Activated CD4-positive, alpha-beta T cell treated with anti-CD3 and anti-CD28 coated beads, Interleukin-2, amount 10 ng/mL, durations not matched to agents 24 days and 14 days (primary cell): ENCODE measurements around the gene TRAPPC4. TPM values are rescaled to one million over a fixed set of nuclear protein-coding genes. Genes with fewer than 3 reads are reported as not detected.
"Not testable (repeated sequence)": the region's sequence is repeated elsewhere in the genome, so short reads cannot be mapped to it uniquely, and the experiment has no call there.

Experiments
- DNase-seq: peaks from one replicate; pipeline ENCODE4 v3.0.0; 2022
- H3K27ac Mint-ChIP-seq: one replicate; pipeline ENCODE4 v1.8.0; 2022; ENCODE audit warnings: mild to moderate bottlenecking, mixed read lengths
- H3K27me3 Mint-ChIP-seq: one replicate; pipeline ENCODE4 v1.8.0; 2022; ENCODE audit warnings: mixed read lengths
- H3K36me3 Mint-ChIP-seq: one replicate; pipeline ENCODE4 v1.8.0; 2022; ENCODE audit warnings: low read depth, mild to moderate bottlenecking, mixed read lengths
- H3K4me1 Mint-ChIP-seq: one replicate; pipeline ENCODE4 v1.8.0; 2021; ENCODE audit warnings: mixed read lengths
- H3K4me3 Mint-ChIP-seq: one replicate; pipeline ENCODE4 v1.8.0; 2022; ENCODE audit warnings: mild to moderate bottlenecking, moderate library complexity, mixed read lengths
- H3K9me3 Mint-ChIP-seq: one replicate; pipeline ENCODE4 v1.8.0; 2021; ENCODE audit warnings: mixed read lengths
- intact Hi-C: fragments of 100-400 bp; cut with micrococcal nuclease; formaldehyde crosslinking; loops from one replicate; pipeline ENCODE4 v1.15.1; 2023
- total RNA-seq: library from RNA; stranded (reverse); gene quantifications from 2 replicates; pipeline ENCODE4 v1.2.3, GENCODE V29; 2022

Gene TRAPPC4
- total RNA-seq, 1 donor from 2014 or later, result 141 TPM

DNA sequence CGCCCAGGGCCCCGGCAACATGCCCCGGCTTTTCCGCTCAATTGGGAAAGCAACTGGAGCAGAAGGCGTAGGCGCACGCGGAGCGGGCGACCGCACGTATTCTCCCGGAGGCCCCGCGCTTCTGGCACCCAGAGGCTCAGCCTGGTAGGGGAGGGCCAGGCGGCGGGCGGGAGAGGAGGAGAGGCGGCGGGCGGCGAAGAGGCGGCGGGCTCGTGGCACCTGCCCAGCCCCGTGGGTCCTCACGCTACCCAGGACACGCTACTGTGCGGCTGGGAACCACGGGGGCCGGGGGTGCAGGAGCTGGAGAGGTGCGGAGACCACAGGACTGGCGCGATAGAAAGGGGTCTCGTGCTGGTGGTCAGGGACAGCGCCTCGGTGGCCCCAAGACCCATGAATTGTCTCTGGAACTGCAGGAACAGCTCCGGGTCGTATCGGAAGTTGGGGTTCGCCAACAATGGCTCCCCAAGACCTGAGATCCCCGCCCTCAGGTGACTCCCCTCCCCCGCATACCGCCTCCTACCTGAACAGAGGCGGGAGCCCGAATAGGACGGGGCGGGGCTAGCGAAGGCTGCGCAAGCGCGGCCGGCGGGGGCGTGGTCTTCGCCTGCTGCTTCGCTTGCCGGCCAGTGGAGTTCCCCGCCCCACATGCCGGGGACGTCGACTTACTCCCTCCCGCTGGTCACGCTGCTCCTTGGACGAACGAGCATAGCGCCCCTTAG is 11.9 kb downstream of the TRAPPC4 start, which contains the start of gene SLC37A4:
Gene SLC37A4 (minus strand): TSS at position 549 of the 719 bp plus-strand sequence.
- Mint-ChIP-seq H3K27ac (peak within 1 kb of the TSS; percentile 89), H3K36me3 (peaks cover 6% of the 10 kb centered on the region), H3K9me3 (no peaks in the 10 kb centered on the region), H3K27me3 (no peaks in the 10 kb centered on the region), H3K4me3 (peak within 1 kb of the TSS; percentile 83), H3K4me1 (peaks cover 19% of the 10 kb centered on the region)
- intact Hi-C loops, result loop anchor here (1.0 to 2.0 kb wide), 4 partner anchors 12 to 36 kb away; partner anchors contain the start of genes CENATAC, HYOU1, RPS25 and TRAPPC4
- peak; percentile 100 for DNase-seq

DNA sequence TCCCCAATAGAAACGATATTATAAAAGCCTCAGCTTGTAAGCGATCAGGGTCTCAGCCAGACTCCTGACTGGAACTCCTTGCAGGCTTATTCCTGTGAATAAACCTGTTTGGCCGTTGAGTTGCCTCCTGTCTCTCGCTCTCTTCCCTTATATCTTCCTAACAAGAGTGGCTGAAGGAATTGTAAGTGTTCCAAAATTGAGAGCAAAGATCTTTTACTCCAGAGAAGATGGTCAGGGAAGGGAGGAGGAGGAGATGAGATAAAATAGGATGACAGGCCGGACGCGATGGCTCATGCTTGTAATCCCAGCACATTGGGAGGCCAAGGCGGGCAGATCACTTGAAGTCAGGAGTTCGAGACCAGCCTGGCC is 13.3 kb downstream of the TRAPPC4 start:
- H3K36me3 Mint-ChIP-seq, result peaks cover 2% of the 10 kb centered on the region
- no peak overlapping the region for H3K4me3 Mint-ChIP-seq
- peaks cover 18% of the 10 kb centered on the region for H3K4me1 Mint-ChIP-seq
- H3K27ac Mint-ChIP-seq, result no peak overlapping the region
- intact Hi-C loops, result loop anchor here (2.0 kb wide), 1 partner anchor 35 kb away; the partner anchor contains the start of gene VPS11
- DNase-seq, result no peak
- no peaks in the 10 kb centered on the region for H3K27me3 Mint-ChIP-seq
- no peaks in the 10 kb centered on the region for H3K9me3 Mint-ChIP-seq

DNA sequence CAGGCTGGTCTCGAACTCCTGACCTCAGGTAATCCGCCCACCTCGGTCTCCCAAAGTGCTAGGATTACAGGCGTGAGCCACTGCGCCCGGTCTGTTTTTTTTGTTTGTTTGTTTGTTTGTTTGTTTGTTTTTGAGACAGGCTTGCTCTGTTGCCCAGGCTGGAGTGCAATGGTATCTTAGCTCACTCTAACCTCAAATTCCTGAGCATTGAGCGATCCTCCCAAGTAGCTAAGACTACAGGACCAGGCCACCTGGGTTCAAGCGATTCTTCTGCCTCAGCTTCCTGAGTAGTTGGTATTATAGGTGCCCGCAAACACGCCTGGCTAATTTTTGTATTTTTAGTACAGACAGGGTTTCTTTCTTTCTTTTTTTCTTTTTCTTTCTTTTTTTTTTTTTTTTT is 14.9 kb downstream of the TRAPPC4 start:
- H3K36me3 Mint-ChIP-seq, H3K4me3 Mint-ChIP-seq, H3K9me3 Mint-ChIP-seq, H3K27me3 Mint-ChIP-seq, DNase-seq, H3K27ac Mint-ChIP-seq, intact Hi-C loops: not testable (repeated sequence)
- peaks cover 15% of the 10 kb centered on the region for H3K4me1 Mint-ChIP-seq

DNA sequence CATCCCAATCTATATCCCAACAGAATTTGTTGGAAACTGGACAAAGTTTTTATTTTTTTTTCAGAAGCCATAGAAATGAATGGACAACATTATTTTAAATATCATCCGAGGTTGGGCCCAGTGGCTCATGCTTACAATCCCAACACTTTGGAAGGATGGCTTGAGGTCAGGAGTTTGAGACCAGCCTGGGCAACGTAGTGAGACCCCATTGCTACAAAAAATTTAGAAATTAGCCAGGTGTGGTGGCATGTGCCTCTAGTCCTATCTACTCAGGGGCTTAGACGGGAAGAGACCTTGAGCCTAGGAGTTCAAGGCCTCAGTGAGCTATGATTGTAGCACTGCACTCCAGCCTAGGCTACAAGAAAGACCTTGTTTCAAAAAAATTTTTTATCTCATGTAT is 16.2 kb downstream of the TRAPPC4 start:
- H3K27me3 Mint-ChIP-seq, result no peaks in the 10 kb centered on the region
- DNase-seq, result no peak
- H3K4me1 Mint-ChIP-seq, result peaks cover 2% of the 10 kb centered on the region
- no peak overlapping the region for H3K4me3 Mint-ChIP-seq
- intact Hi-C loops, result no loop called here
- no peaks in the 10 kb centered on the region for H3K36me3 Mint-ChIP-seq
- H3K9me3 Mint-ChIP-seq, result no peaks in the 10 kb centered on the region
- no peak overlapping the region for H3K27ac Mint-ChIP-seq

DNA sequence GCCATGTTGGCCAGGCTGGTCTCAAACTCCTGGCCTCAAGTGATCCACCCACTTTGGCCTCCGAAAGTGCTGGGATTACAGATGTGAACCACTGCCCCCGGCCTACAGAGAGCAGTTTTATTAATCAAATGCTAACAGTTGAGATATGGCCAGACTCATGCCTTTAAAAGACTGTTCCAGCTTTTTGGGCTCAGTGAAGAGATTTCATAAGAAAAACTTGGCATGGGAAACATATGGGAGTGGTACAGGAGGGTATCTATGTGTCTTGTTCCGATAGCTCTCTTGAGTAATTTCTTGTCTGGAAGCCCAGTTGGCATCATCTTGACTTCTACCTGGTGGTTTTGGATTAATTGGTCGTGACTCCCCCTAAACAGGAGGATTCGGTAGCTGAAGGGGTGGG is 20.3 kb downstream of the TRAPPC4 start:
- H3K27me3 Mint-ChIP-seq, result no peaks in the 10 kb centered on the region
- peaks cover 7% of the 10 kb centered on the region for H3K4me1 Mint-ChIP-seq
- no peak for DNase-seq
- intact Hi-C loops, result no loop called here
- H3K4me3 Mint-ChIP-seq, result no peak overlapping the region
- no peaks in the 10 kb centered on the region for H3K9me3 Mint-ChIP-seq
- no peak overlapping the region for H3K27ac Mint-ChIP-seq
- no peaks in the 10 kb centered on the region for H3K36me3 Mint-ChIP-seq

DNA sequence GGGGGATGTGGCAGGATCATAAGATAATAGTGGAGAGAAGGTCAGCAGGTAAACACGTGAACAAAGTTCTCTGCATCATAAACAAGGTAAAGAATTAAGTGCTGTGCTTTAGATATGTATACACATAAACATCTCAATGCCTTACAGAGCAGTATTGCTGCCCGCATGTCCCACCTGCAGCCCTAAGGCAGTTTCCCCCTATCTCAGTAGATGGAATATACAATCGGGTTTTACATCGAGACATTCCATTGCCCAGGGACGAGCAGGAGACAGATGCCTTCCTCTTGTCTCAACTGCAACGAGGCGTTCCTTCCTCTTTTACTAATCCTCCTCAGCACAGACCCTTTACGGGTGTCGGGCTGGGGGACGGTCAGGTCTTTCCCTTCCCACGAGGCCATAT is 20.9 kb downstream of the TRAPPC4 start:
- H3K4me3 Mint-ChIP-seq, intact Hi-C loops, H3K4me1 Mint-ChIP-seq, H3K36me3 Mint-ChIP-seq, DNase-seq, H3K9me3 Mint-ChIP-seq, H3K27ac Mint-ChIP-seq, H3K27me3 Mint-ChIP-seq: not testable (repeated sequence)

DNA sequence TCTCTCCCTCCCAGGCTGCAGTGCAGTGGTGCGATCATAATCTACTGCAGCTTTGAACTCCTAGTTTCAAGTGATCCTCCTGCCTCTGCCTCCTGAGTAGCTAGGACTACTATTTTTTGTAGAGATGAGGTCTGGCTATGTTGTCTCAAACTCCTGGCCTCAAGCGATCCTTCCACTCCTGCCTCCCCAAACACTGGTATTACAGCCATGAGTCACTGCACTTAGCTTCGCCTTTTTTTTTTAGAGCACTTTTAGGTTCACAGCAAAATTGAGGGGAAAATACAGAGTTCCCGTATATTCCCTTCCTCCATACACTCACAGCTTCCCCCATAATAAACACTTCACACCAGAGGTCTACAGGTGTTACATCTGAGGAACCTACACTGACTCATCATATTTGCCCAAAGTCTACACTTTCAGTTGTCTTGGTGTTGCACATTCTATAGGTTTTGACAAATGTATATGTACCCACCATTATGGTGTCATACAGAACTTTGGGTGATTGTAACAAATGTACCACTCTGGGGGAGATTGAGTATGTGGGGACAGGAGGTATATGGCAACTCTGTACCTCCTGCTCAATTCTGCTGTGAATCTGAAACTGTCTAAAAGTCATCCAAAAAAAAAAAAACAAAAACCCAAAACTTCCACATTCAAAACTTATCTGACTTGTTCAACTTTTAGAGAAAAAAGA is 23.4 kb downstream of the TRAPPC4 start:
- Mint-ChIP-seq H3K36me3 (peaks cover 24% of the 10 kb centered on the region), H3K27me3 (no peaks in the 10 kb centered on the region), H3K9me3 (no peaks in the 10 kb centered on the region), H3K27ac (peak overlapping the region; percentile 30), H3K4me1 (peaks cover 7% of the 10 kb centered on the region), H3K4me3 (no peak overlapping the region)
- no peak for DNase-seq
- intact Hi-C loops, result no loop called here

DNA sequence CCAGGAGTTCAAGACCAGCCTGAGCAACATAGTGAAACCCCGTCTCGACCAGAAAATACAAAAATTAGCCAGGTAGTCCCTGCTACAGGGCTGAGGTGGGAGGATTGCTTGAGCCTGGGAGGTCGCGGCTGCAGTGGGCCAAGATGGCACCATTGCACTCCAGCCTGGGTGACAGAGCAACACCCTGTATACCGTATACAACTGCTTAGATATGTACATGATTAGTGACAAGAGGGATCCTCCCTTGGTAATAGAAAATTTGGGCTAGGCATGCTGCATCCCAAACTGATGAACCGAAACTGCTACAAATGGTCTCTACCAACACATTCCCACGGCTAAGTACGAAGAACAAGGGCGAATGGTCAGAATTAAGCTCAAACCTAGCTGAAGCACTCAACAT is 24.4 kb downstream of the TRAPPC4 start:
- no peaks in the 10 kb centered on the region for H3K27me3 Mint-ChIP-seq
- peaks cover 7% of the 10 kb centered on the region for H3K4me1 Mint-ChIP-seq
- H3K36me3 Mint-ChIP-seq, result peaks cover 31% of the 10 kb centered on the region
- intact Hi-C loops, result no loop called here
- H3K9me3 Mint-ChIP-seq, result no peaks in the 10 kb centered on the region
- no peak overlapping the region for H3K27ac Mint-ChIP-seq
- DNase-seq, result no peak
- no peak overlapping the region for H3K4me3 Mint-ChIP-seq

DNA sequence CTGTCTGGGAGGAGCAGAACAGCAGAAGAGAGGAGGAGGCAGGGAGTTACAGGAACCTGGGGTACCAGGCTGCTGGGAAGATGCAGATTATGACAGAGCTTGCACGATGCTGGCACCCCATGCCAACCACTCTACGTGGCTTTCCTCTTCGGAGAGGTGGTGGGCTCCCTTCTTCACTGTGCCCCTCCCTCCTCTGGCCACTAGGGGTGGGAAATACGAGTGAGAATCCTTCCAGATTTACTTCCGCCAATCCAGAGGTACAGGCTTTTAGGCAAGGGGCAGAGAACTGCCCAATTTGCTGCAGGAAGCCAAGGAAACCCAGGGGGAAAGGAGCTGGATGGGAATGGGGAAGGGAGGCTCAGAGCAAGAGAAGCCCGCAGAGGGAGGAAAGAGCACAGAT is 26.1 kb downstream of the TRAPPC4 start:
- H3K4me1 Mint-ChIP-seq, result peaks cover 7% of the 10 kb centered on the region
- no peak overlapping the region for H3K27ac Mint-ChIP-seq
- no peak for DNase-seq
- H3K4me3 Mint-ChIP-seq, result no peak overlapping the region
- no peaks in the 10 kb centered on the region for H3K9me3 Mint-ChIP-seq
- H3K27me3 Mint-ChIP-seq, result no peaks in the 10 kb centered on the region
- peaks cover 47% of the 10 kb centered on the region for H3K36me3 Mint-ChIP-seq
- intact Hi-C loops, result no loop called here

DNA sequence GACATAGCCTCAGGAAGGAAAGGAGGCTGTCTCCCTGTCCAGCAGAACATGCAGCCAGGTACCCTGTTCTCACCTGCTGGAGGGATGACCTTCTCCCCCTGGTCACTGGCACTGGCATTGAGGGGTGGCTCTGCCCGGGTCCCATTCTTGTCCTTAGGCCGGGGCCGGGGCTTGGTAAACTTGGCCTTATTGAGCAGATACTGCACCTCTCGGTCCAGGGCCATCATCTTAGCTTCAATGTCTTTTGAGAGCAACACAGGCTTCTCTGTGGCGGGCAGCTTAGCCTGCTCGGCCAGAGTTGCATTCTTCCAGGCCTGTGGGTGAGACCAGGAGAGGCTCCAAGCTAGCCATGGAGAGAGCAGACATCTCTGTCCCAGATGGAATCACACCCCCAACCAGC is 27.9 kb downstream of the TRAPPC4 start:
- H3K9me3 Mint-ChIP-seq, result no peaks in the 10 kb centered on the region
- no peak overlapping the region for H3K4me3 Mint-ChIP-seq
- H3K27ac Mint-ChIP-seq, result no peak overlapping the region
- peaks cover 58% of the 10 kb centered on the region for H3K36me3 Mint-ChIP-seq
- DNase-seq, result no peak
- intact Hi-C loops, result no loop called here
- H3K4me1 Mint-ChIP-seq, result peaks cover 12% of the 10 kb centered on the region
- H3K27me3 Mint-ChIP-seq, result no peaks in the 10 kb centered on the region

DNA sequence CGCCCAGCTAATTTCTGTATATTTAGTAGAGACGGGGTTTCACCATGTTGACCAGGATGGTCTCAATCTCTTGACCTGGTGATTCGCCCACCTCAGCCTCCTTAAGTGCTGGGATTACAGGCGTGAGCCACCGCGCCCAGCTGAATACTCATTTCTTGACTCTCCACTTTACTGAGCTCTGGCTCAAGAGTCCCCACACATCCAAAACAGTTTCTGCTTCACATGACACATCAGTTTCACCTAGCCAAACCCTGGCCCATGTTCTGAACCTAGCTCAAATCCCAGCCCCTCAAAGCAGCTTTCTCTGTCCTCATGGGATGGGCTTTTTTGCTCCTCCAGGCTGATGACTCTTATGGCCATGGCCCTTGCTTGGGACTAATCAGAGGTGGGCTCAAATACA is 28.6 kb downstream of the TRAPPC4 start:
- Mint-ChIP-seq H3K4me1 (peaks cover 12% of the 10 kb centered on the region), H3K9me3 (no peaks in the 10 kb centered on the region), H3K27ac (peak overlapping the region; percentile 69), H3K27me3 (no peaks in the 10 kb centered on the region), H3K36me3 (peaks cover 63% of the 10 kb centered on the region), H3K4me3 (no peak overlapping the region)
- DNase-seq, result no peak
- intact Hi-C loops, result no loop called here

DNA sequence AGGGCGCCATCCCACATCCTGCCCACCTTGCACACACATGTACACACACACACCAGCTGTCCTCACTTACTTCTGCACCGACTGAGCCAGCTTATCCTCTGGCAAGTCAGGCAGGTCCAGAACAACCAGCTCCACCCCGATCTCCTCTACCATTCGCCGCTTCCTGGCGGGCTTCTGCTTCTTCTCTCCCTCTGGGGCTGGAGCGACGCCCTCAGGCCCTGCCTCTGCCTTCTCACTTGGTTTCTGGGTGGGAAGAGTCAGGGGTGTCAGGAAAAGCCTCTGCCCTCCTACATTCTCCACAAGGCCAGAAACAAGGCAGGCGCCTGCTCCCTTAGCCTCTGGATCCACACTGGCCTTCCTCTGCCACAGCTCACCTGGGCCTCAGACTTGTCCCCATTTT is 30.1 kb downstream of the TRAPPC4 start:
- H3K9me3 Mint-ChIP-seq, result no peaks in the 10 kb centered on the region
- H3K4me1 Mint-ChIP-seq, result peaks cover 21% of the 10 kb centered on the region
- H3K4me3 Mint-ChIP-seq, result no peak overlapping the region
- H3K27me3 Mint-ChIP-seq, result no peaks in the 10 kb centered on the region
- peaks cover 76% of the 10 kb centered on the region for H3K36me3 Mint-ChIP-seq
- H3K27ac Mint-ChIP-seq, result no peak overlapping the region
- no peak for DNase-seq
- intact Hi-C loops, result no loop called here

DNA sequence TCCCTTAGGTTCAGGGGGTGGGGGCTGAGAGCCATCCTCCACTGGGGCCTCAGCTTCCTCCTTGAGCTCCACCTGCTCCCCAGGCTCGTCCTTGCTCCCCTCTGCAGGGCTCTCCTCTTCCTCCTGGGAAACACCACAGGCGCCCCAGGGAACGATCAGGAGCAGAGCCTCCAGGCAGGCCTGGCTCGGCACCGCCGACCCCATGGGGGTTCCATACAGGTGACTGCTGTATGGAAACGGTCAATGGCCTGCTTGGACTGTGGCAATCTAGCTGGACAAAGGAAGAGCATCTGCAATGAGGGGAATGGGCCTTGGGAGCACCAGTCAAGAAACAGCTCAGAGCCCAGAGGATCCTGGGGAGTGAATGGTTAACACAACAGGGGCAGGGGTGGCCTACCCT is 30.5 kb downstream of the TRAPPC4 start:
- Mint-ChIP-seq H3K4me1 (peaks cover 24% of the 10 kb centered on the region), H3K9me3 (no peaks in the 10 kb centered on the region), H3K4me3 (no peak overlapping the region), H3K36me3 (peaks cover 80% of the 10 kb centered on the region), H3K27me3 (no peaks in the 10 kb centered on the region), H3K27ac (no peak overlapping the region)
- DNase-seq, result no peak
- intact Hi-C loops, result no loop called here

DNA sequence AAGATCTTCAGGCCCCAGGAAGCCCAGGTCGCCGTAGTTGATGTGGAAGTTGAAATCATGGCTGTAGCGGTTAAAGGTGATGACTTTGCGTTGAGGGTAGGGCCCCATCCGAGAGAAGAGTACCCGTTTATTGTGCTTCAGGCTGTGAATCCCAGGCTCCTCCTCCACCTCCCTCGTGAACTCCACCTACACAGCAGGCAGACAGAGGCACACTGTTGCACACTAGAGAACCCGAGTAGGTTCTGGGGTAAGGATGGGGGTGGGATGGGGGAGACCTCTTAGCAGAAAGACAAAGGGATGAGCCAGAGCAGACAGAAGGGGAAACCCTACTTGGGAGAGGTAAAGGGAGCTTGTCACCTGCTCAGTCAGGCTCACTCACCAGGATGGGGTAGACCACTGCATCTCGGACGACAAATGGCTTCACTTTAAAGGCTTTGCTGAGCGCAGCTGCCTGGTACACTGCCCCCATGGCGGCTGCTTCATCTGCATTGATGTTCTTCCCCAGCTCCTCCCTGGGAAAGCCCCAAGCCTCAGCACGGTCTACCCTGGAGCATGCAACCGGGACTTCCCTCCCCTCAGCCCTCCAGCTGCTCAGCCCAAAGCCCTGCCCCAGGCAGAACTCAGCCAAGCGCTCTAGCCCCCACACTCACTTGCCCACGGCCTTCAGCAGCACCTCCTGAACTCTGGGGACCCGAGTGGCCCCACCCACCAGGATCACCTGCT is 33.0 kb downstream of the TRAPPC4 start:
- Mint-ChIP-seq H3K27ac (peak overlapping the region; percentile 10), H3K9me3 (no peaks in the 10 kb centered on the region), H3K36me3 (peaks cover 77% of the 10 kb centered on the region), H3K4me3 (no peak overlapping the region), H3K4me1 (peaks cover 36% of the 10 kb centered on the region), H3K27me3 (no peaks in the 10 kb centered on the region)
- peak; percentile 61 for DNase-seq
- intact Hi-C loops, result no loop called here
